GM12878 (cell line): Measurements from ENCODE around the gene CYP8B1. TPM values are rescaled to one million over a fixed set of nuclear protein-coding genes. Genes with fewer than 3 reads are reported as not detected.

Source experiments
- ATAC-seq: fragments of 200-7000 bp; cut with Tn5 transposase; 3 replicates; pipeline ENCODE4 v1.9.1; 2020; ENCODE audit warnings: mild to moderate bottlenecking, moderate library complexity
- BruUV-seq: library from RNA; stranded (reverse); fragments of 400-500 nt; replicated peaks from 2 replicates; lab custom pipeline; 2021; lab: Mats Ljungman, UMichigan
- CTCF ChIA-PET: fragments of 300-600 bp; sonication (Branson Sonifier 250); formaldehyde crosslinking; extraction: SDS; loops from one replicate; lab custom pipeline; 2021; ENCODE audit warnings: inconsistent platforms; lab: Yijun Ruan, JAX
- POLR2A ChIA-PET: fragments of 350-600 bp; formaldehyde crosslinking; extraction: SDS; loops from one replicate; lab custom pipeline; 2021; ENCODE audit warnings: inconsistent platforms; lab: Charles Lee
- RAD21 ChIA-PET: fragments of 300-600 bp; sonication (Branson Sonifier 250); formaldehyde crosslinking; loops from one replicate; lab custom pipeline; 2023; ENCODE audit warnings: antibody characterized with exemption; ENCODE audit not compliant: unreplicated experiment; lab: Charles Lee
- SMC1A ChIA-PET: fragments of 300-600 bp; sonication (Branson Sonifier 250); formaldehyde crosslinking; loops from one replicate; lab custom pipeline; 2023; ENCODE audit not compliant: unreplicated experiment, uncharacterized antibody; lab: Charles Lee
- DNase-seq: peaks from one replicate; pipeline ENCODE4 v3.0.0-alpha.2; 2011; ENCODE audit warnings: low read depth, low spot score
- FAIRE-seq: peaks from 3 replicates; lab custom pipeline; 2011; peaks lifted over from hg19 to GRCh38; lab: Jason Lieb, UNC
- H2AFZ ChIP-seq: 2 replicates; pipeline ENCODE4 v1.6.0; 2011; ENCODE audit warnings: low read depth, low read length, control low read depth; ENCODE audit not compliant: control insufficient read depth
- H3K27ac ChIP-seq: 2 replicates; pipeline ENCODE4 v1.5.1; 2011; ENCODE audit warnings: control low read depth; ENCODE audit not compliant: control insufficient read depth, insufficient read depth
- H3K27me3 ChIP-seq, 2 experiments: replicated peaks in 1 of 2; 2 replicates each; pipeline versions ENCODE4 v1.6.0 to v1.6.1; 2011; ENCODE audit warnings: low read length in 1 of 2; ENCODE audit not compliant: control insufficient read depth in 2 of 2, insufficient read depth in 2 of 2
- H3K36me3 ChIP-seq, 2 experiments: 2 replicates each; pipeline ENCODE4 v1.5.1; 2011; ENCODE audit warnings: low read length in 1 of 2; ENCODE audit not compliant: control insufficient read depth in 2 of 2, insufficient read depth in 2 of 2
- H3K4me1 ChIP-seq: 2 replicates; pipeline ENCODE4 v1.6.1; 2011; ENCODE audit warnings: mild to moderate bottlenecking, low read length, moderate library complexity, mixed read lengths; ENCODE audit not compliant: control insufficient read depth, insufficient read depth
- H3K4me2 ChIP-seq: 2 replicates; pipeline ENCODE4 v1.6.0; 2011; ENCODE audit warnings: control low read depth; ENCODE audit not compliant: control insufficient read depth, insufficient read depth
- H3K4me3 ChIP-seq: fragments of 200-600 bp; sonication (generic); 2 replicates; pipeline ENCODE4 v1.5.1; 2016
- H3K79me2 ChIP-seq: 2 replicates; pipeline ENCODE4 v1.6.0; 2011; ENCODE audit warnings: low read length; ENCODE audit not compliant: control insufficient read depth, insufficient read depth
- H3K9ac ChIP-seq: 2 replicates; pipeline ENCODE4 v1.8.0; 2011; ENCODE audit warnings: low read length, control low read depth, mixed read lengths; ENCODE audit not compliant: control insufficient read depth, insufficient read depth
- H3K9me3 ChIP-seq: replicated peaks from 3 replicates; pipeline ENCODE4 v1.5.1; 2011; ENCODE audit warnings: mild to moderate bottlenecking, low read length; ENCODE audit not compliant: control insufficient read depth, insufficient read depth
- H4K20me1 ChIP-seq: 2 replicates; pipeline ENCODE4 v1.6.0; 2011; ENCODE audit not compliant: control insufficient read depth, insufficient read depth
- ATF2 ChIP-seq: IDR thresholded peaks from 2 replicates; pipeline ENCODE4 v1.6.1; 2012; ENCODE audit warnings: low read length, inconsistent platforms
- BCL11A ChIP-seq: IDR thresholded peaks from 2 replicates; pipeline ENCODE4 v1.6.1; 2011; ENCODE audit warnings: low read depth, low read length
- FOXM1 ChIP-seq: IDR thresholded peaks from 2 replicates; pipeline ENCODE4 v1.6.1; 2012; ENCODE audit warnings: low read depth, mild to moderate bottlenecking, inconsistent platforms, low read length, moderate library complexity
- HDAC6 ChIP-seq: fragments of 200-600 bp; sonication (generic); IDR thresholded peaks from one replicate; pipeline ENCODE4 v1.8.0; 2017; ENCODE audit warnings: antibody characterized with exemption; ENCODE audit not compliant: unreplicated experiment
- KAT2A ChIP-seq: conservative IDR thresholded peaks from 2 replicates; pipeline ENCODE4 v1.6.1; 2011; ENCODE audit warnings: low read depth, low read length; ENCODE audit not compliant: control insufficient read depth
- MAX ChIP-seq: IDR thresholded peaks from 2 replicates; pipeline ENCODE4 v1.6.1; 2012; ENCODE audit warnings: low read depth, low read length, improper control_type of control experiment
- MXI1 ChIP-seq: fragments of 150-350 bp; IDR thresholded peaks from 2 replicates; pipeline ENCODE4 v1.6.1; 2011; ENCODE audit warnings: low read depth, mild to moderate bottlenecking, inconsistent platforms, low read length, improper control_type of control experiment
- MYB ChIP-seq: fragments of 150-350 bp; IDR thresholded peaks from 2 replicates; pipeline ENCODE4 v1.6.1; 2014; ENCODE audit warnings: mild to moderate bottlenecking, low read depth, low read length, borderline replicate concordance
- NBN ChIP-seq: fragments of 450-650 bp; IDR thresholded peaks from 2 replicates; pipeline ENCODE4 v1.6.1; 2016
- NR2C2 ChIP-seq: IDR thresholded peaks from 2 replicates; pipeline ENCODE4 v1.6.1; 2011; ENCODE audit warnings: borderline replicate concordance, low read depth; ENCODE audit not compliant: control insufficient read depth, insufficient read length
- NRF1 ChIP-seq: conservative IDR thresholded peaks from 2 replicates; pipeline ENCODE4 v1.6.1; 2011; ENCODE audit warnings: mild to moderate bottlenecking, low read depth, low read length, improper control_type of control experiment
- PML ChIP-seq: IDR thresholded peaks from 2 replicates; pipeline ENCODE4 v1.6.1; 2012; ENCODE audit warnings: low read length, inconsistent platforms
- POU2F2 ChIP-seq: IDR thresholded peaks from 3 replicates; pipeline ENCODE4 v1.6.1; 2011; ENCODE audit warnings: low read depth, mild to moderate bottlenecking, low read length, borderline replicate concordance
- RBBP5 ChIP-seq: fragments of 200-600 bp; sonication (generic); conservative IDR thresholded peaks from 2 replicates; pipeline ENCODE4 v1.6.1; 2016
- RCOR1 ChIP-seq: conservative IDR thresholded peaks from 2 replicates; pipeline ENCODE4 v1.6.1; 2012; ENCODE audit warnings: low read depth, low read length, improper control_type of control experiment
- RFX5 ChIP-seq: IDR thresholded peaks from 2 replicates; pipeline ENCODE4 v1.6.1; 2011; ENCODE audit warnings: low read depth, low read length, improper control_type of control experiment
- SREBF2 ChIP-seq: IDR thresholded peaks from 2 replicates; pipeline ENCODE4 v1.6.1; 2012; ENCODE audit warnings: mild to moderate bottlenecking, low read length
- TAF1 ChIP-seq: IDR thresholded peaks from 2 replicates; pipeline ENCODE4 v1.6.1; 2011; ENCODE audit warnings: mild to moderate bottlenecking, low read depth, low read length, borderline replicate concordance
- TARDBP ChIP-seq: IDR thresholded peaks from 2 replicates; pipeline ENCODE4 v1.6.1; 2016; ENCODE audit warnings: borderline replicate concordance
- TCF7 ChIP-seq: IDR thresholded peaks from 2 replicates; pipeline ENCODE4 v1.6.1; 2014; ENCODE audit warnings: antibody characterized with exemption, borderline replicate concordance
- ZNF217 ChIP-seq: fragments of 450-650 bp; IDR thresholded peaks from 2 replicates; pipeline ENCODE4 v1.6.1; 2017; ENCODE audit warnings: antibody characterized with exemption, mild to moderate bottlenecking
- ZNF274 ChIP-seq: IDR thresholded peaks from one replicate; pipeline ENCODE4 v1.8.0; 2011; ENCODE audit not compliant: insufficient read length, insufficient read depth
- ZNF622 ChIP-seq: fragments of 450-650 bp; IDR thresholded peaks from 2 replicates; pipeline ENCODE4 v1.6.1; 2017; ENCODE audit warnings: mild to moderate bottlenecking, inconsistent platforms
- WGBS: methylation state at CpG from one replicate; pipeline ENCODE4 v1.1.6; 2016; ENCODE audit warnings: low lambda C conversion rate; ENCODE audit not compliant: insufficient replicate concordance, insufficient coverage; ENCODE audit errors: missing lambda C conversion rate; 5-methylcytosine and 5-hydroxymethylcytosine counted together
- in situ Hi-C: fragments of 300-500 bp; cut with MboI; formaldehyde crosslinking; loops from 9 replicates; pipeline ENCODE4 v1.14.3; 2018; ENCODE audit warnings: mixed read lengths
- intact Hi-C: fragments of 100-400 bp; cut with micrococcal nuclease; formaldehyde crosslinking; loops from one replicate; pipeline ENCODE4 v1.14.2; 2022; ENCODE audit not compliant: unreplicated experiment
- polyA plus RNA-seq, 11 experiments: library from polyadenylated mRNA; depleted of rRNA in 4 of 11; unstranded in 6 of 11; stranded (reverse) in 5 of 11; fragments of >200 nt; fragmentation: Nextera tagmentation in 4 of 11; fragmentation: Illumina TruSeq in 1 of 11; extraction: Ambion mirVana in 4 of 11; extraction: Trizol in 1 of 11; gene quantifications; 1 replicate in 1 of 11; 2 replicates in 10 of 11; pipeline versions ENCODE4 v1.2.1 to v1.2.3, GENCODE V29; 2011 to 2016; ENCODE audit warnings: inconsistent platforms in 2 of 11, missing spikeins in 2 of 11, low read depth in 1 of 11
- total RNA-seq, 4 experiments: library from RNA; depleted of rRNA in 3 of 4; stranded (reverse); fragments of >200 nt in 3 of 4; fragmentation: Illumina TruSeq in 1 of 4; extraction: Trizol in 1 of 4; gene quantifications; 2 replicates each; pipeline versions ENCODE4 v1.2.1 to v1.2.3, GENCODE V29; 2013 to 2021

CYP8B1 gene
- total and polyA plus RNA-seq, 10 of the 15 experiments (the other 5 are each of a cell fraction or from before 2014, with no cell fraction given) = 0.08 TPM; not detected in 9

GRCh38 chr3:42876401-42876800 lies 722 bp upstream of the CYP8B1 start:
- no peaks in the 10 kb centered on the region for H4K20me1 ChIP-seq
- CTCF ChIA-PET = interaction anchor here (1.2 kb wide), 1 partner anchor 33 kb away, joined by 3 read pairs; no protein-coding TSS in a partner anchor

GRCh38 chr3:42874749-42875148 lies 930 bp downstream of the CYP8B1 start:
- no peak for DNase-seq
- H3K4me3 ChIP-seq = no peak overlapping the region
- POLR2A ChIA-PET = interaction anchor here (0.5 kb wide), 1 partner anchor 27 kb away, joined by 3 read pairs; no protein-coding TSS in a partner anchor
- no peaks in the 10 kb centered on the region for H3K27me3 ChIP-seq
- H3K9ac ChIP-seq = no peak overlapping the region
- H3K4me2 ChIP-seq = no peak overlapping the region
- no peaks in the 10 kb centered on the region for H3K79me2 ChIP-seq
- no peaks in the 10 kb centered on the region for H3K4me1 ChIP-seq
- RAD21 ChIA-PET = no interaction called here
- H3K27ac ChIP-seq = no peak overlapping the region
- SMC1A ChIA-PET = no interaction called here
- no peak overlapping the region for H2AFZ ChIP-seq
- H3K36me3 ChIP-seq = no peaks in the 10 kb centered on the region
- intact Hi-C loops = no loop called here
- ATAC-seq = no peak
- no peaks in the 10 kb centered on the region for H4K20me1 ChIP-seq
- CTCF ChIA-PET = interaction anchor here (2.2 kb wide), 1 partner anchor 43 kb away, joined by 7 read pairs; no protein-coding TSS in a partner anchor
- 57% methylated on average over 10 of the region's 10 CpGs for WGBS
- no peak for FAIRE-seq
- H3K9me3 ChIP-seq = no peaks in the 10 kb centered on the region
- in situ Hi-C loops = loop anchor here (5.0 kb wide), 2 partner anchors 37 to 92 kb away; no protein-coding TSS in a partner anchor
- no TSS peak for BruUV-seq
- TF ChIP-seq POU2F2 = no peak
- no peak for TF ChIP-seq ATF2
- TF ChIP-seq PML = no peak
- TF ChIP-seq NRF1 = no peak
- no peak for TF ChIP-seq ZNF274
- no peak for TF ChIP-seq ZNF622
- TF ChIP-seq BCL11A = no peak
- TF ChIP-seq FOXM1 = no peak
- TF ChIP-seq TAF1 = no peak
- TF ChIP-seq RFX5 = no peak
- TF ChIP-seq MAX = no peak
- TF ChIP-seq NR2C2 = no peak
- TF ChIP-seq RBBP5 = no peak
- no peak for TF ChIP-seq MYB
- no peak for TF ChIP-seq NBN
- TF ChIP-seq ZNF217 = no peak
- no peak for TF ChIP-seq TCF7

More at GRCh38 chr3:42876401-42876800, 722 bp upstream of the CYP8B1 start:
- ChIA-PET SMC1A (no interaction called here), POLR2A (no interaction called here), RAD21 (interaction anchor here (1.2 kb wide), 1 partner anchor 45 kb away, joined by 3 read pairs; no protein-coding TSS in a partner anchor)
- FAIRE-seq (no peak), DNase-seq (no peak), ATAC-seq (no peak)
- 0% methylated on average over 1 of the region's 1 CpG for WGBS
- in situ Hi-C loops = loop anchor here (5.0 kb wide), 2 partner anchors 39 to 94 kb away; no protein-coding TSS in a partner anchor
- no TSS peak for BruUV-seq
- Histone ChIP-seq H3K79me2 (no peaks in the 10 kb centered on the region), H3K9me3 (no peaks in the 10 kb centered on the region), H3K9ac (no peak overlapping the region), H3K27ac (no peak overlapping the region), H3K4me2 (no peak overlapping the region), H3K4me3 (no peak overlapping the region), H3K4me1 (peaks cover 4% of the 10 kb centered on the region; the same call in 1 of the 2 replicates), H3K27me3 (no peaks in the 10 kb centered on the region), H3K36me3 (no peaks in the 10 kb centered on the region), H2AFZ (no peak overlapping the region)
- intact Hi-C loops = no loop called here
- TF ChIP-seq HDAC6 = no peak
- no peak for TF ChIP-seq MXI1
- TF ChIP-seq TARDBP = no peak
- no peak for TF ChIP-seq RCOR1
- TF ChIP-seq SREBF2 = no peak
- no peak for TF ChIP-seq KAT2A
